C1 segment of cervical spinal cord (tissue), 14 donors: ENCODE measurements around the gene HMGN5.
A peak's percentile ranks its signal among the peaks of the same experiment; 100 is the strongest.

Source experiments
- DNase-seq, 14 donors: peaks; one replicate each; lab custom pipeline; 2025; lab: John Stamatoyannopoulos, UW

The HMGN5 gene

GRCh38 chrX:81201671-81202455 lies at the start of gene HMGN5, which contains the start of gene SH3BGRL:
HMGN5 (minus strand) TSS chrX:81201913; CDS start chrX:81121549, 80,364 bp downstream.
SH3BGRL (plus strand) TSS chrX:81202102; CDS start chrX:81202201, 99 bp downstream.
- DNase-seq, result peak in 12 of 14 donors; percentile 1 to 72 (median 46)

GRCh38 chrX:81241753-81242152 lies 40.0 kb upstream of the HMGN5 start:
- no peak for DNase-seq

- DNase-seq, result no peak
These were observed 39.1 kb upstream of the HMGN5 start for GRCh38 chrX:81240701-81241331.

- no peak for DNase-seq
These were observed 36.5 kb upstream of the HMGN5 start for GRCh38 chrX:81238166-81238565.

GRCh38 chrX:81237516-81237915 lies 35.8 kb upstream of the HMGN5 start:
- no peak for DNase-seq

- DNase-seq, result no peak
These were observed 30.5 kb upstream of the HMGN5 start for GRCh38 chrX:81232218-81232617.

GRCh38 chrX:81231476-81231875 lies 29.8 kb upstream of the HMGN5 start:
- no peak for DNase-seq

- no peak for DNase-seq
These were observed 28.2 kb upstream of the HMGN5 start for GRCh38 chrX:81229901-81230300.

GRCh38 chrX:81229229-81229628 lies 27.5 kb upstream of the HMGN5 start:
- no peak for DNase-seq

- no peak for DNase-seq
These were observed 14.0 kb upstream of the HMGN5 start for GRCh38 chrX:81215685-81216084.

GRCh38 chrX:81208916-81209315 lies 7.2 kb upstream of the HMGN5 start:
- DNase-seq, result no peak

GRCh38 chrX:81206476-81206875 lies 4.8 kb upstream of the HMGN5 start:
- DNase-seq, result no peak

- no peak for DNase-seq
These were observed 3.8 kb upstream of the HMGN5 start for GRCh38 chrX:81205551-81205950.

- no peak for DNase-seq
These were observed 1.2 kb upstream of the HMGN5 start for GRCh38 chrX:81202943-81203342.

GRCh38 chrX:81202456-81202819 lies 725 bp upstream of the HMGN5 start:
- DNase-seq, result peak in 3 of 14 donors; percentile 8 to 25 (median 8)

- no peak for DNase-seq
These were observed 642 bp downstream of the HMGN5 start for GRCh38 chrX:81201071-81201470.

GRCh38 chrX:81195712-81196111 lies 6.0 kb downstream of the HMGN5 start:
- peak in 5 of 14 donors; percentile 10 to 21 (median 19) for DNase-seq

GRCh38 chrX:81195259-81195658 lies 6.5 kb downstream of the HMGN5 start:
- DNase-seq, result no peak

GRCh38 chrX:81174286-81174685 lies 27.4 kb downstream of the HMGN5 start:
- no peak for DNase-seq

- DNase-seq, result no peak
These were observed 33.3 kb downstream of the HMGN5 start for GRCh38 chrX:81168391-81168790.

- DNase-seq, result peak in 13 of 14 donors; percentile 7 to 82 (median 57)
These were observed 80.0 kb downstream of the HMGN5 start for GRCh38 chrX:81121513-81122363.

- peak in 10 of 14 donors; percentile 1 to 50 (median 18) for DNase-seq
These were observed 80.8 kb downstream of the HMGN5 start for GRCh38 chrX:81120936-81121371.
